GM21367 (cell line): ENCODE measurements around the gene UCP3.

Experiments
- ATAC-seq: cut with Tn5 transposase; IDR thresholded peaks from one replicate; pipeline ENCODE4 v1.9.1; 2021; ENCODE audit not compliant: unreplicated experiment

The UCP3 gene

DNA sequence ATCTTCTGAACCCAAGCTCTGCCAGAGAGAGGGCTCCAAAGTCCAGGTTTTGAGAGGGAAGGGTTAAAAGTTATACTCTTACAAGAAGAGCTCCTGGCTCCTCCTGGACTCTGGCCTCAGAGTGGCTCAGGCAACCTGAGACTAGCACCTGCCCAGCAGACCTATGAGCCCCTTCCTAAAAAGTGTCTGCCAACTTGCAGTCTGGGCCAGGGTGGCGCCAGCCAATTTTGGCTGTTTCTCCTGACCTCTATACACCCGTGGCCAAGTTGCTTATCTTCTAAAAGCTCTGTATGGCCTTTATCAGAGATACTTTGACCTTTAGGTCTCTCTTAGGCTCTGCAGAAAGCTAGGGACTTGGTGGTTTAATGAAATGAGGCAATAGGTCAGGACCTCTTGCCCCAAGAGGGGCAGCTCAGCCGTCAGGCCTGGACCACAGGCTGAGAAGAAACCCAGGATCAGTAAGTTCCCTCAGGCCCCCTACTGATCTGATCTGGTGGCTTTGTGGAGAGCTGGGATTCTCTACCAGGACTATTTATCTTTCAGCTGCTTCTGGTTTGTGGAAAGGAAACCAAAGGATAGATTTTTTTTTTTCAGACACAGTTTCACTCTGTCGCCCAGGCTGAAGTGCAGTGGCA is 10.3 kb upstream of the UCP3 start:
- no peak for ATAC-seq

DNA sequence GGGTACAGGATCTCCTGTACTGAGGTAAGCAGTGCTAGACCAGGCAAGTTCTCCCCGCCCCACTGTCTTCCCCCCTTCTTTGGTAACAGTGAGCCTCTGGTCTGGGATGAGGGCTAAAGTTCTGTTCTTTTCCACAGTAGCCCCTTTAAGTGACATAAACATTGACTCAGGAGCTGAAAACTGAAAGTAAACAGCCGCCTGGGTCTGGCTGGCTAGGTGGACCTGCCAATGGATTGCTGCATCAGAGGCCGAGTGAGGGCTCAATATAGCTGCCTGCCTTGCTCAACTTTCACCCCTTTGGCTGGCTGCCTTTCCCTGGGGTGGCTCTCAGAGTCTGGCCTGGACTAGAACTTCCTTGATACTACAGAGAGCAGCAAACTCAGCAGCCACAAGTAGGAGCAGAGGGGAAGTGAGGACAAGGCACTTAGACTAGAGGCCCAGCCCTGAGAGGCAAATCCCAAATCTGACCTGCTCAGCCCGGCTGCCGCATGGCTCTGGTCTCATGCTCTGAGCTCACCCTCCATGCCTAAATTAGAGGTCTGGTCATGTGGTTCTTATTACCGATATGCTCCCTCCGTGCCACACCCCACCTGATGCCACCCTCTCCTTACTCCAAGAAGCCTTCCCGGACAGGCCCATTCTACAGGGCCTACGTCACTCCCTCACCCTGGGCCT is 9.6 kb upstream of the UCP3 start:
- ATAC-seq: no peak

GRCh38 chr11:74017631-74018030 is 8.7 kb upstream of the UCP3 start:
- ATAC-seq: no peak

- ATAC-seq: no peak
Observed at GRCh38 chr11:74015919-74016684, 7.2 kb upstream of the UCP3 start.

DNA sequence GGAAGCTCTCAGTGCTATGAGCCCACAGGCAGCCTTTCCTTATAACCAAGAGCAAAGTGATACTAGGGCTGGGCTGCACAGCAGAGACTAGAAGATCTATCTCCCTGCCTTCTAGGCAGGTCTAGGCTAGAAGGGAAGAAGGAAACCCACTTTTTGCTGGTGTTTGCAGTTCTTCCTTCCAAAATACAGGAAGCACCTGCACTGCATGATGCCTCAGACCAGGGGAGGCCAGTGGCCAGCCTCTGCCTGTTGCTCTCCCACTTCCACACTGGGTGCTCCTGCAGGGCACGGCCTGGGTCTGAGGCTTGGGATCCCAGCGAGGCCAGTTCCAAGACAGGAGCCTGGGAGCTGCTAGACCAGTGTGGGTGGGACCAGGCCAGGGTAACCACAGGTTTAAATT is 6.0 kb upstream of the UCP3 start:
- no peak for ATAC-seq

GRCh38 chr11:74013141-74013540 is 4.3 kb upstream of the UCP3 start:
- no peak for ATAC-seq

- no peak for ATAC-seq
Observed at GRCh38 chr11:74012074-74012809, 3.4 kb upstream of the UCP3 start.

DNA sequence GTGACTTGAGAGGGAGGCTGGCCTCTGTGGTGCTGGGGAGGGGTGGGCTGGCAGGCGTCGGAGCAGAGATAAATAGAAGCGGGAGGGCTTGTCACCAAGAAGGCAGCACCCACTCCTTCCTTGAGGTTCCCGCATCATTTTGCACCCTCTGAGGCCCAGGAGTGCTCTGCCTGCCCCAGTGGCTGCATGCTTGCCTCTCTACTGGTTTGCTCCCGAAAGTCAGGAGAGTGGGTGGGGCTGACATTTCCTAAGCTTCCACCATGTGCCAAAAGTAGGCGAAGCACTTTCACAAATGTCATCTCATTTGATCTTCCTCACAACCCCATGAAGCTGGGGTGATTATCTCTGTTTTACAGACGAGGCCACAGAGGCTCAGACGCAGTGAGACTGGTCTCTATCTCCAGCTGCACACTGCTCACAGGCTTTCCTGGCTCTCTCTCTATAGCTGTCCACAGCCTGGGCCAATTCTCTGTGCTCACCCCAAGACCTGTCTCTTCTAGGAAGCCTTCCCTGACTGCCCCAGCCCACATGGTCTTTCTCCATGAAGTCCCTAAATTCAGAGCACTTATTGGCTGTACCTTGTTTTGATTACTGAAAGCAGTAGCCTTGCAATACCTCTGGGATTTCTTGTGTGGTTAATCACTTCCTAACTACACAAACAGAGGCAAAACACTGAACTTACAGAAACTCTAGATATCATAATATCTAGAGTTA is 2.6 kb upstream of the UCP3 start:
- ATAC-seq: peak; percentile 59

DNA sequence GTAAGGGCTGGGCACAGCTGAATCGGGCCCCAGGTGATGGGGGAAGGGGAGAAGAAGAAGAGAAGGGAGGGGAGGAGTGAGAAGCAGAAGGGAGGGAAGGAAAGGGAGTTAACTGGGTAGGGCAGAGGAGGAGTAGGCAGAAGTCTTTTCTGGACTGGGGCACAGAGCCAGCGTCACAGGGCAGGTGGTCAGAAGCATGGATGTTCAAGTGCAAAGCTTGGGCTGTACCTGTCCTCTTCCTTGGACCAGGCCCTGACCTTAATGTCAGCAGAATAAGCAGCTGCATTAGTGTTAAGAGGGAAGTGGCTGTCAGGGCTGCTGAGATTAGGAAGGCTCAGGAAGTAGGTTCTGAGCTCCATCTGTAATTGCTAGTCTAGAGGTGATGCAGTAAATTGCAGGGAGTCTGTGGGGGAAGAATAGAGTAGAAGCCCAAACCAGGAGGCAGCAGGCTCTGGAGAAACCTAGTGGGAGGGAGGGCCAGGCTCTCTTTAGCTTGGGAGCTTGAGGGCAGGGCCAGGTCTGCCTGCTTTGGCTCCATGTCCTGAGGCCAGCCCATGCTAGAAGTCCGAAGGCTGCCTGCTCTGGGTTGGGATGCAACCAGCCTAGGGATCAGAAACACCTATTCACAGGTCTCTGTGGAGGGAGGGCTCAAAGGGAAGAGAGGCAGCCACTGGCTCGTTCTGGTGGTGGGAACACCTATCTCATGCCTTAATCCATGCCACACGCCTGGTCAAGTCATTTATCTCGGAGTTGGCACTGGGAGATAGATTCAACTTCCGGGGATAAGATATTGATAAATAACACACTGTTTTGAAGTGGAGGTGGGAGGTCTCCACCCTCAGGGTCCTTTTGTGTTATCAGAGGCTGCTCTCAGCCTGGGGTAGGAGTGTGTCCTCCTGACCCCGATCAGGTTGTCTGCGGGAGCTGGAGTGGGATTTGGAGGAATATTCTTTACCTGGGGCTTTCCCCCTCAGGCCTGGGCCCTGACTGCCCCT is 1.7 kb upstream of the UCP3 start:
- no peak for ATAC-seq

DNA sequence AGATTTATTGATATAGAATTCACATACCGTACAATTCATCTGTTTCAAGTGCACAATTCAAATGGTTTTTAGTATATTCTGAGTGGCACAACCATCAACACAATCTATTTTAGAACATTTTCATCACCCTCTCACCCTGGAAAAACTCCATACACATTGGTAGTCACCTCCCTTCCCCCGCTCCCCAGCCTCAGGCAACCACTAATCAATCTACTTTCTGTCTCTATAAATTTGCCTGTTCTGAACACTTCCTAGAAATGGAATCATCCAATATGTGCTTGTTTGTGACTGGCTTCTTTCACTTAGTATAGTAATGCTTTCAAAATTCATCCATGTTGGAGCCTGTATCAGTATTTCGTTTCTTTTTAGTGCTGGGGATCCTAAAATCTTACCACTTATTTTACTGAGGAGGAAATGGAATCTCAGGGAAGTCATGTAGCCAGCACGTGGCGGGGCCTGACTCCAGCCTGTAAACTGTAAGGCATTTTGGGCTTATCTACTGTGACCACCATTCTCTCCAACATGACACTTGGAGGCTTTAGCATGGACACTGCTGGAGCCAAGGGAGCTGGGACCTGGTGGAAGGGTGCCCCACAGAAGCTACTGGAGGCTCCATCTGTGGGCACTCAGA is 905 bp upstream of the UCP3 start:
- ATAC-seq: no peak

DNA sequence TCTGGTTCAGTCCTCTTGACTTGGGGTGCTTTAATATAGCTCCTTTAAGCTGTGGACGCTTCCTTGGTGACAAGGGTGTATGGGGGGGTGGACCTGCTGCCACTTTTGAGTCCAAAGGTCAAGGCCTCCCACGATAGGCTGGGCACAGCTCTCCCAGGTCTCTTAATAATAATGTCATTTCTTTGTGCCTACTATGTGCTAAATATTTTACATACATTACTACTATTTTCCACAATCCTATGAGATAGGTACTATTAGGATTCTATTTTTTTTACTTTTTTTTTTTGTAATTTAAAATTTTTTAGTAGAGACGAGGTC is 304 bp upstream of the UCP3 start:
- no peak for ATAC-seq

- no peak for ATAC-seq
Observed at GRCh38 chr11:74007691-74008372, 1.1 kb downstream of the UCP3 start.

GRCh38 chr11:74006743-74007304 is 2.1 kb downstream of the UCP3 start:
- no peak for ATAC-seq

- no peak for ATAC-seq
Observed at GRCh38 chr11:74005721-74006517, 3.0 kb downstream of the UCP3 start.

- no peak for ATAC-seq
Observed at GRCh38 chr11:74004759-74005615, 3.9 kb downstream of the UCP3 start.

GRCh38 chr11:74004046-74004695 is 4.7 kb downstream of the UCP3 start:
- no peak for ATAC-seq
